K562 (cell line): ENCODE results near the gene TMEM141. TPM values are rescaled to one million over a fixed set of nuclear protein-coding genes. Genes with fewer than 3 reads are reported as not detected.
A peak's percentile ranks its signal among the peaks of the same experiment; 100 is the strongest.

Experiments used
- CBFA2T3 ChIP-seq: fragments of 450-650 bp; IDR thresholded peaks from 2 replicates; pipeline ENCODE4 v1.6.1; 2017
- CXXC5 ChIP-seq: fragments of 250-450 bp; sonication (Bioruptor Pico); IDR thresholded peaks from 2 replicates; pipeline ENCODE4 v1.8.0; 2022; ENCODE audit warnings: inconsistent platforms, mild to moderate bottlenecking, moderate library complexity
- ETV5 ChIP-seq: sonication (generic); formaldehyde crosslinking; IDR thresholded peaks from 2 replicates; pipeline ENCODE4 v1.4.0; 2020; ENCODE audit warnings: low read depth, mild to moderate bottlenecking, missing genetic modification reagents
- FOXK1 ChIP-seq: sonication (generic); formaldehyde crosslinking; IDR thresholded peaks from 2 replicates; pipeline ENCODE4 v1.8.0; 2022; ENCODE audit warnings: missing genetic modification reagents, mild to moderate bottlenecking, borderline replicate concordance
- MGA ChIP-seq: fragments of 450-650 bp; IDR thresholded peaks from 2 replicates; pipeline ENCODE4 v1.6.1; 2016; ENCODE audit warnings: mild to moderate bottlenecking, moderate library complexity
- NR2C2 ChIP-seq, 2 experiments: fragments of 200-800 bp in 1 of 2; sonication (Bioruptor generic) in 1 of 2; sonication (generic) in 1 of 2; formaldehyde crosslinking in 1 of 2; IDR thresholded peaks; 2 replicates each; pipeline versions ENCODE4 v1.6.1 to v1.8.0; 2016 to 2022; ENCODE audit warnings: mild to moderate bottlenecking in 1 of 2, missing compliant biosample characterization in 1 of 2, missing genetic modification characterization in 1 of 2, missing genetic modification reagents in 1 of 2
- NRF1 ChIP-seq, 2 experiments: fragments of 450-650 bp; IDR thresholded peaks in 1 of 2; conservative IDR thresholded peaks in 1 of 2; 2 replicates each; pipeline ENCODE4 v1.6.1; 2014; ENCODE audit warnings: mild to moderate bottlenecking in 2 of 2
- RBFOX2 ChIP-seq: fragments of 200-400 bp; formaldehyde crosslinking; IDR thresholded peaks from 2 replicates; pipeline ENCODE4 v1.6.1; 2017; ENCODE audit warnings: low read depth, mild to moderate bottlenecking, low read length, moderate library complexity
- VEZF1 ChIP-seq: fragments of 200-800 bp; sonication (Bioruptor generic); IDR thresholded peaks from 2 replicates; pipeline ENCODE4 v1.6.1; 2017; ENCODE audit warnings: missing genetic modification characterization, missing compliant biosample characterization
- ZNF740 ChIP-seq, 3 experiments: fragments of 200-800 bp in 1 of 3; sonication (Bioruptor generic) in 1 of 3; sonication (generic) in 1 of 3; formaldehyde crosslinking in 1 of 3; IDR thresholded peaks; 2 replicates each; pipeline versions ENCODE4 v1.6.1 to v1.8.0; 2016 to 2022; ENCODE audit warnings: mild to moderate bottlenecking in 2 of 3, missing compliant biosample characterization in 2 of 3, missing genetic modification characterization in 2 of 3, missing genetic modification reagents in 1 of 3
- polyA plus RNA-seq, 8 experiments: library from polyadenylated mRNA; depleted of rRNA in 4 of 8; stranded (reverse) in 5 of 8; unstranded in 3 of 8; fragments of >200 nt; fragmentation: Nextera tagmentation in 2 of 8; fragmentation: Illumina TruSeq in 1 of 8; extraction: Ambion mirVana in 2 of 8; extraction: Trizol in 1 of 8; gene quantifications; 2 replicates each; pipeline versions ENCODE4 v1.2.1 to v1.2.3, GENCODE V29; 2011 to 2014; ENCODE audit warnings: inconsistent platforms in 1 of 8, missing spikeins in 1 of 8
- total RNA-seq, 7 experiments: library from RNA; depleted of rRNA in 6 of 7; stranded (reverse); fragments of >200 nt in 6 of 7; fragmentation: Illumina TruSeq in 2 of 7; extraction: Trizol in 2 of 7; gene quantifications; 2 replicates each; pipeline versions ENCODE4 v1.2.1 to v1.2.3, GENCODE V29; 2011 to 2021; ENCODE audit warnings: low replicate concordance in 1 of 7

The TMEM141 gene
- total and polyA plus RNA-seq, 9 of the 15 experiments (the other 6 are each of a cell fraction or from before 2014, with no cell fraction given): 21.5 to 123 (median 74.8) TPM

GRCh38 chr9:136799854-136800657 is 8.9 kb downstream of the TMEM141 start (continued):
- TF ChIP-seq ZNF740 (CRISPR knock-in tag; IDR thresholded peaks at IDR 0.05) (no peak; the same call in 1 of the 2 replicates), ZNF740 (tag; IDR thresholded peaks at IDR 0.05) (no peak), FOXK1 (CRISPR knock-in tag) (no peak), NRF1 (conservative IDR thresholded peaks at IDR 0.05 in 1 of 2, IDR thresholded peaks at IDR 0.05 in 1 of 2) (peak; percentile 75 to 78), RBFOX2 (peak; percentile 47), CXXC5 (CRISPR knock-in tag) (peak; percentile 27; the same call in 1 of the 2 replicates), ETV5 (no peak), VEZF1 (CRISPR knock-in tag) (peak; percentile 75), MGA (peak; percentile 90), CBFA2T3 (peak; percentile 35; the same call in 1 of the 2 replicates), NR2C2 (CRISPR knock-in tag; IDR thresholded peaks at IDR 0.05) (no peak), NR2C2 (tag; IDR thresholded peaks at IDR 0.05) (peak; percentile 48)
